Uterus (tissue), 2 donors: Measurements from ENCODE around the gene CACNA1A.

ENCODE experiments used
- CTCF ChIP-seq, 4 experiments: fragments of 200-600 bp in 2 of 4; fragments of 450-650 bp in 2 of 4; sonication (generic) in 2 of 4; IDR thresholded peaks; one replicate each; pipeline ENCODE4 v1.5.1; 2016 to 2019; ENCODE audit warnings: antibody characterized with exemption in 4 of 4, mild to moderate bottlenecking in 2 of 4, moderate library complexity in 1 of 4
- POLR2A ChIP-seq, 2 donors: fragments of 450-650 bp; IDR thresholded peaks; one replicate each; pipeline ENCODE4 v1.6.1; 2016; ENCODE audit warnings: antibody characterized with exemption in 2 of 2, mild to moderate bottlenecking in 1 of 2, moderate library complexity in 1 of 2

- TF ChIP-seq CTCF (IDR thresholded peaks at IDR 0.05) (no peak), POLR2A (IDR thresholded peaks at IDR 0.05) (no peak)
These were observed 85.5 kb downstream of the CACNA1A start for GRCh38 chr19:13420780-13421179.
